Epithelial cell of prostate (primary cell): ENCODE data around the gene LRBA.
A peak's percentile ranks its signal among the peaks of the same experiment; 100 is the strongest.
"Not testable (repeated sequence)": the region's sequence is repeated elsewhere in the genome, so short reads cannot be mapped to it uniquely, and the experiment has no call there.

Experiments
- DNase-seq: peaks from one replicate; pipeline ENCODE4 v3.0.0-alpha.2; 2011; ENCODE audit warnings: low read depth, low spot score
- H3K27ac ChIP-seq: fragments of 450-650 bp; 2 replicates; pipeline ENCODE4 v1.5.1; 2017; ENCODE audit warnings: mild to moderate bottlenecking

LRBA gene

DNA sequence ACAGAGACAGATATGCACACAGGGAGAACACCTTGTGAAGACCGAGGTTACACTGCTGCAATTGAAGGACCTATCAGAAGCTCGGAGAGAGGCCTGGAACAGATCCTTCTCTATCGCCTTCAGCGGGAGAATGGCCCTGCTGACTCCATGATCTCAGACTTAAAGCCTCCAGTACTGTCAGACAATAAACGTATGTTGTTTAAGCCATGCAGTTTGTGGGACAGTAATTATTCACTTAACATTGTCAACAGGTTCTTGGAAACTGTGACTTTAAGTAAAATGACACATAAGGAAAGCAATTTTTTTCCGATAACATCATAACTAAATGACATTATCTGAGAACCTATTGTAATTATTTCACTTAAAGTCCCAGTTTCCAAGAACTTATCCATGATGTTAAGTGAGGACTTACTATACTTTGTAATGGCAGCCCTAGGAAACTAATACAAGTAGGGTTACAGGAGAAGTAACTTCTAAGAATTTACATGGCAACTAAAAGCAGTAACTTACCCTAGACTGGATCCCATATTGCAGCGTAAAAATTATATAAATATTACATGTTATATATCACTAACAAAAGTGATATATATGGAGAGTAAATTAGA is 613.9 kb downstream of the LRBA start:
- H3K27ac ChIP-seq: no peak overlapping the region
- DNase-seq: no peak

DNA sequence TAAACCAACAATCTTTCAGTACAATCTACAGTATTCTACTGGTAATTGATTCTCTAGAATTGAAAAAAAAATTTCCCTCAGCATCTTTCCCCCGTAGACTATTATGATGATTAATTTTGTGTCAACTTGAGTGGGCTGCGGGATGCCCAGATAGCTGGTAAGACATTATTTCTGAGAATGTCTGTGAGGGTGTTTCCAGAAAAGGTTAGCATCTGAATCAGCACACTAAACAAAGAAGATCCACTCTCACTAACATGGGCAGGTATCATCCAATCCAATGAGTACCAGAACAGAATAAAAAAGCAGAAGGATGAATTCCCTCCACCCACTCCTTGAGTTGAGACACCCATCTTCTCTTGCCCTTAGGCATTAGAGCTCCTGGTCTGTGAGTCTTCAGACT is 619.2 kb downstream of the LRBA start:
- no peak overlapping the region for H3K27ac ChIP-seq
- no peak for DNase-seq

DNA sequence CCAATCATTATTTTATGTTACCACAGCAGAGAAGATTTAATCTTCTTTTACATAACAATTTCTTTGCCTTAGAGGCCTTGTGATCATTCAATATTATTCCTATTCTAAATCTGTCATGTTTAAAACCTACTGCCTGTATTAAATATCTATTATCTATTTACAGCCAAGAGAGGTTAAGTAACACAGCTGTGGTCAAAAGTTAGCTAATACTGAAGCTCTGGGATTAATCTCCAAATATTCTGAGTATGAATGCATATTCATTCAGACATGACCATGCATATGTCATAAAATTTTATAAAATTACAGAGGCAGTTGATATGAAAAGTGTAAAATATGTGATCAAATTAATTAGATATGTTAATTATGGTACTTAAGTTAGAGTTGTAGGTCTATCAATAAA is 621.0 kb downstream of the LRBA start:
- H3K27ac ChIP-seq: no peak overlapping the region

DNA sequence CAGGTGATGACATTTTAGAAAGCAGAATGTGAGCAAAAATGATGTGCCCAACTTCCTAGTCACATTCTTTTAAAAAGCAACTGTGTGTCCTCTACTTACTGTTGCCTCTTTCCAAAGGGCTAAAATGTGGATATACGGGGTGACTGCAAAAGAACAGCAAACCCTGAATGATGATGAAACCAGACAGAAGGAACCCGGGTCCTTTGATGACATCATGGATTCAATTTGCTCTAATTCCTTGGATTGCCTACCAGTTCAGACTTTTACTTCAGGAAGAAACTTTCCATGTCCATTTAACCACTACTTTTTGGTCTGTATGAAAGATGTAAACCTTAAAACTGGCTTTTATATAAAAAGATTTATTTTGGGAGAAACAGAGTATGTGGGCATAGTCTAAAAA is 624.0 kb downstream of the LRBA start:
- no peak for DNase-seq
- H3K27ac ChIP-seq: no peak overlapping the region

More for the DNA sequence above, 621.0 kb downstream of the LRBA start:
- no peak for DNase-seq

DNA sequence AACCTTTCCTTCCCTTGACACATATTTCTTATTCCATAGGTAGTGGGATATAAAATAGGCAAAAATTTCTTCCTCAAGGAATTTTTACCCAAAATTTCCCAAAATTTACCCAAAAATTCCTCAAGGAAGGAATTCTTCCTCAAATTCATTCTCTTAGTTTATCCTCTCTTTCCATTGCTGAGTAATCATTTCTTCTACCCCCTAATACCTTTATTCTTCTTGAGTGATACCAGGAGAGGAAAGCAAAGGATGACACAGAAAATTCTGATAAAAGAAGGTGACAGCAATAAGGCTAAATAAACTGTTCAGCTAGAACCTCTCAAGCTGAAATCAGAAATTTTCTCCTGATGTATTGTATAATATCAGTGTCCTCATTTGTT is 624.6 kb downstream of the LRBA start:
- no peak for DNase-seq
- no peak overlapping the region for H3K27ac ChIP-seq

DNA sequence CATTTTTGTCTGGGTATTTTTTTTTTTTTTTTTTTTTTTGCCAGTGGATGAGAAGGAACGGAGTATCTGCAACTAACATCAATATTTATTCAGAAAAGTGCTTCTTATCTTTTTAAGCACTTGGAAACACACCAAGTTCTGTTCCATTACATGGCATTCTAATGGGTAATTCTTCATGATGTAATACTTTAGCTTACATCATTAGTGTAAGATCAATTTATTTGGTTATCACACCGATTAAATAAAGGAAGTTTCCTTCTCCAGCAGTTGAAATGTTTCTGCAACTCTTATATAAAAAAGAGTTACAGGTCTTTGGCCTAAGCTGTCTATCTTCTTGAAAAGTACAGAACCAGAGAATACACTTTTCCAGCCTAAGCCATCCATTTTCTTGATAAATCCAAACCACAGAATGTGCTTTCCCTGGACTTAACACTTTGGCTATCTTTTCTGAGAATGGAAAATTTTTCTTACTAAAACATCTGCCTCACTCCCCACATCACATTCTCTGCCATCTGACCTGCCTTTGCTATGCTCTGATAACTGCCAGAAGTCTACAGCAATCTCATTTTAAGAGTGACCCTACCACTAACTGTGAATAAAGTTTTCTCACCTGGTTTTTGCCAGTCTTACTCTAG is 625.1 kb downstream of the LRBA start:
- no peak for DNase-seq
- no peak overlapping the region for H3K27ac ChIP-seq

DNA sequence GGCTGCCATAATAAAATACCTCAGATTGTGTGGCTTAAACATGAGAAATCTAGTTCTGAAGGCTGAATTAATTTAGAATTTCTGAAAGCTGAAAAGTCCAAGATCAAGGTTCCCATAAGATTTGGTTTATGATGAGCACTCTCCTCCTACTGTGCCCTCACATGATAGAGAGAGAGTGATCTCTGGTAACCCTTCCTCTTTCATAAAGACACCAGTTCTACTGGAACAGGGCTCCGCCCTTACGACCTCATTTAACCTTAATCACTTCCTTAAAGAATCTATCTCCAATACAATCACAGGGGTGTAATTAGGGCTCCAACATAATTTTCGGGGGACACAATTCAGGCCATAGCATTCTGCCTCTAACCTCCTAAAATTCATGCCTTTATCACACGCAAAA is 627.1 kb downstream of the LRBA start:
- no peak overlapping the region for H3K27ac ChIP-seq
- DNase-seq: no peak

DNA sequence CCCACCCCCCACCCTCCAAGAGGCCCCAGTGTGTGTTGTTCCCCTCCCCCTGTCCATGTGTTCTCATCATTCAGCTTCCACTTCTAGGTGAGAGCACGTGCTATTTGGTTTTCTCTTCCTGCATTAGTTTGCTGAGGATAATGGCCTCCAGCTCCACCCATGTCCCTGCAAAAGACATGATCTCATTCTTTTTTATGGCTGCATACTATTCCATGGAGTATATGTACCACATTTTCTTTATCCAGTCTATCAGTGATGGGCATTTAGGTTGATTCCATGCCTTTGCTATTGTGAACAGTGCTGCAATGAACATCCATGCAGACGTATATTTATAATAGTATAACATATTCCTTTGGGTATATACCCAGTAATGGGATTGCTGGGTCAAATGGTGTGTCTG is 628.7 kb downstream of the LRBA start:
- not testable (repeated sequence) for H3K27ac ChIP-seq, DNase-seq

DNA sequence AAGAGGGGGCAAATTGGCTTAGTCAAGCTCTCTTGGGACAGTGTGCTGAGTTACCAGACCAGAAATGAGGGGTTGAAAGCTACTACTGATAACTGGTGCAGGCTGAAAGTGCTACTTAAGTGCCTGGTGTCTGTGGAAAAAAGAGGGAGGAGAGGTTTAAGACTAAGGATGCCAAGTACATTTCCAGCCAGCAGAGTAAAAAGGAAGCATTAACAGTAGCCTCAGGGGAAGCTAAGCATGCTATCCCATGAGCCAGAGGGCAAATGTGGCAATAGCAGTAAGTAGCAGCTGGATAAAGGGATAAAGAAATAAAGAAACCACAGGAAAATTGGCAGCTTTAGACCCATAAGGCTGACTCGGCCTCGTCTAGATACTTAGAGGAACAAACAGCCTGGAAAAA is 629.5 kb downstream of the LRBA start:
- no peak overlapping the region for H3K27ac ChIP-seq
- DNase-seq: no peak

DNA sequence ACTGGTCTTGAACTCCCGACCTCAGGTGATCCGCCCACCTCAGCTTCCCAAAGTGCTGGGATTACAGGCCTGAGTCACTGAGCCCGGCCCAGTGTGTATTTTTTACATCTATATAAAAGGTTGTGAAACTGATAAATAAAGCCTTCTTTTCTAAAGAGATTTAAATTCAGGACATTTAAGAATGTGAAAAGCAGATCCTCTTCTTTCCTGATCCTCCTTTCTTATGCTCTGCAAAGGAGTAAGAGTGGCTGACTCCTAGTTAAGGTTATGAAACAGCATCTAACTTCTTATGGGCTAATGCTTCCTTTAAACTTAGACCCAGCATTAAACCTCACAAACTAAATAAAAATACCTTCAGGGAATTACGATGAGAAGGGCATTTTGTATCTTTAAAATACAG is 630.8 kb downstream of the LRBA start:
- DNase-seq: no peak
- H3K27ac ChIP-seq: no peak overlapping the region

DNA sequence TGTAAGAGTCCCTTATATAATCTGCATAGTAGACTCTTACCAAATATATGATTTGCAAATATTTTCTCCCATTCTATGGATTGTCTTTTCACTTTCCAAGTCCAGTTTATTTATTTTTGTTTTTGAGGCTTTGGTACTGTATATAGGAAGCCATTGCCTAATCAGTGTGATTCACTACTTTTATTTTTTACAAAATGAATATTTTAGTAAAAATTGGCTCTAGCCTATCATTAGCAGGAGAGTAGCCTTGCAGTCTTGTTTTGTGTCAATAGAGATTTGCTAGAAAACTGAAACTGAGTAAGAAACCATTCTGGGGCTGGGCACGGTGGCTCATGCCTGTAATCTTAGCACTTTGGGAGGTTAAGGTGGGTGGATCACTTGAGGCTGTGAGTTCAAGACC is 633.1 kb downstream of the LRBA start:
- no peak overlapping the region for H3K27ac ChIP-seq
- DNase-seq: no peak

DNA sequence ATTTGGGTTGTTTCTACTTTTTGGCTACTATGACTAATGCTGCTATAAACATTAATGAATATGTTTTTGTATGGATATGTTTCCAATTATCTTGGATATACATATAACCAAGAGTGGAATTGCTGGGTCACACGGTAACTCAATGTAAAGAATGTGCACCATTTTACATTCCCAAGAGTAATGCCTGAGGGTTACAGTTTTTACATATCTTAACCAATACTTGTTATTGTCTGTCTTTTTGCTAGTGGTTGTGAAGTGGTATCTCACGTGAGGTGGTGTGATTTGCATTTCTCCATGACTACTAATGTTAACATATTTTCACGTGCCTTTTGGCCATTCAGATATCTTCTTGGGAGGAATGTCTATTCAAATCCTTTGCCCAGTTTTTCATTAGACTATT is 633.5 kb downstream of the LRBA start:
- no peak overlapping the region for H3K27ac ChIP-seq
- DNase-seq: no peak

DNA sequence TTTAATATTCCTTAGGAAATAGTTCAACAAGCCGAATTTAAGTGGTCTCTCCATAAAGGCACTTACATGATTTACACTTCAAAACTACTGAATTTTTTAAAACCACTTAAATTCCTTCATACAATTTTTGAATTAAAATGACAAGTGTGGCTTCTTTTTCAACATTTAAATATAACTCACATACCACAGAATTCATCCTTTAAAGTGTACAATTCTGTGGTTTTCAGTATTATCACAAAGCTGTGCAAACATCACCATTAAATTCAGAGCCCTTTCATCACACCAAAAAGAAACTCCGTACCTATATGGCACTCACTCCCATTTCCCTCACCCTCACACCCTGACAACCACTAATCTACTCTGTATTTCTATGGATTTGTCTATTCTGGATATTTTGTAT is 634.0 kb downstream of the LRBA start:
- DNase-seq: no peak

DNA sequence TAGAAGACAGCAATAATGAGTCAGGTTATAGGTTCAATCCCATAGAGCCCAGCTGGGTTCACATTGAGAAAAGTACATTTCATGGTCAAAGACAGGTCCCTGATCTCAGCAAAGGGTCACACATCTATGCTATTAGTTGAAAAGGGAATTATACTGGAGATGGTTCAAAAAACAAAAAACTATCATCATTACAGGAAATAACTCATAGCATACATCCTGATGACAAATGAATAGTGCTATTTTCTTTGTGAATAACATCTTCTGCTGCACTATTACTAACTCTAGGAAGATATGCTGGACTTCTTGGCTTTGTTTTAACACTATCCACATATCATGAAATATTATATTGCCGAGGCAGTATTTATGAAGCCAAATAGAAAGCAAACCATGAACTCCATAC is 635.6 kb downstream of the LRBA start:
- no peak for DNase-seq
- H3K27ac ChIP-seq: peak overlapping the region; percentile 10

More for the DNA sequence above, 634.0 kb downstream of the LRBA start:
- H3K27ac ChIP-seq: no peak overlapping the region

DNA sequence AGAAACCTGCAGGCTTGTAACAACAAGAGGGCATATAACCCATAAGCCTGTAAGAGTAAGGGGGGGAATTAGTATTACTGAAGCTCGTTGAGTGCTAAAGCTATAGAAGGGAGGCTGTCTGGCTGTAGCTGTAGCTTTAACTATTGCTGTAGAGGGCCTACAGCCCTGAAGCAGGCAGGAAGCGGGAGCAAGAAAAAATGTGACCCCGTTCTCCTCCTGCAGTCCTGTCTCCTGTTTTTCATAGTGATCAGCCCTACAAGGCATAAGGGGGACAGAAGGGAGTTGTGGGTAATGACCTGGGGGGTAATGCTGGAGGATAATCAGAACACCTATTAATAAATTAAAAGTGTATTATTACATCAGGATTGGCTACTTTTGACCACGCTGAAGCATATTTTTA is 640.1 kb downstream of the LRBA start:
- DNase-seq: no peak

DNA sequence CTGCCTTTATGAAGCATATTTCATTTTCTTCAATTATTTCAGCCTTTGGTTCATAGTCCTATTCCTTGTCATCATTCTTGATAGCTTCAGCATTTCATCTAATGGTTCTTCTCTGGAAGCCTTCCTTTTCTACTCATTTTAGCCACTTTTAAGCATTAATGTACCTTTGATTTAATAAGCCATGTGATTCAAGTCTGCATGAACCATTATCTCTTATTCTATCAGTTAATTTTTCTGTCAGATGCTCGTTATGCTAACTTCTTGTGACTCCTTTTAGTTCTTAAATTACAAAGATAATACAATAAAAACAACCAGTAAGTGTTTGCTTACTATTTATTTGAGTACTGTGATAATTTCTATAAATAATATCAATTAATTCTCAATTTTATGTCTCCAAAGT is 643.2 kb downstream of the LRBA start:
- DNase-seq: no peak
- no peak overlapping the region for H3K27ac ChIP-seq

More for the DNA sequence above, 640.1 kb downstream of the LRBA start:
- H3K27ac ChIP-seq: no peak overlapping the region

DNA sequence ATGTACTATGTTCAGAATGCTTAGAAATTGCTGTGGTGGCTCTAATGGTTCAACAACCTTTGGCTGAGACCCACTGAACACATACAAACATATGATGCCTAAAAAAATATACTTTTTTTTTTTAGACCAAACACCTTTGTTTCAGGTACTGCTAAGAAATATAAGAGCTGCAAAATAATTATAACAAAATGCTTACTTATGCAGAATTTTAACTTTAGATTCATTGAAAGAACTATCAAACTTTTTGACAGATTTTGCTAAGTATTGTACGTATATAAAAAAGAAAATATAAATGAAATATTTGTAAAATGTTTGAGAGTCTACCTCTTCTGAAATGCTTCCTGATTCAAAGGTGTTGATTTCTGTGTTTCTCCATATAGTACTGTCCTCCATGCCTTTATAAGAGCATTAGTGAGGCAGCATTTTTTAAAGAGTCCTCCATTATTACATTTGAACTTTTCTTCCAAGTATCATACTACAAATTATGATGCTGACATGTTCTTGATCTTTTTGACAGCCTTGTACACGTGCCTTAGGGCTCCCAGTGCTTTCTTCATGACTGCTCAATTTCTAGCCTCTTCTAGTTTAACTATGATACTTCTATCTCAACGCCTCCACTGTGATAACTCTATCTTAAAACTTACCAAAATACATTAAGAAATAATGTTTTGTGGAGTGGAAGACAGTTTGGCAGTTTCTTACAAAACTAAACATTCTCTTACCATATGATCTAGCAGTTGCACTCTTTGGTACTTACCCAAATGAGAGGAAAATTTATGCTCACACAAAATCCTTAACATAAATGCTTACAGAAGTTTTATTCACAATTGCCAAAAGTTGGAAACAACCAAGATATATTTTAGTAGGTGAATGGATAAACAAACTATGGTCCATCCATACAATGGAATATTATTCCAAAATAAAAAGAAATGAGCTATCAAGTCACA is 645.4 kb downstream of the LRBA start:
- DNase-seq: no peak
- no peak overlapping the region for H3K27ac ChIP-seq

DNA sequence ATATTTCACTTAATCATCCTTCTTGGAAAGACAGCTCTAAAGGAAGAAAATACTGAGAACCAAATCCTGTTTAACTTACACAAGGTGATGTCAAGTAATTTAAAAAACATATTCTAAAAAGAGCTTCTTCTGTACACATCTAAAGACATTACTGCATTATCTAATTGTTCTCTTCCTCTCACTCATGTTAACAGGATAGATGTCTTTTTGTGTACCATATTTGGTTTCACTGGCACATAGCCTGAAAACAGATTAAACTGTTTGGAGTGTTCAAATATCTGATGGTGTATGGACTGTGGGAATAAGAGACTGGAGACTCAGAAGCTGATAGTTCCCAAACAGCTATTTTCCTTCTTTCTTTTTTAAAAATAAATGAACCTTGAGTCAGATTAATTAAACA is 646.4 kb downstream of the LRBA start:
- no peak for DNase-seq

DNA sequence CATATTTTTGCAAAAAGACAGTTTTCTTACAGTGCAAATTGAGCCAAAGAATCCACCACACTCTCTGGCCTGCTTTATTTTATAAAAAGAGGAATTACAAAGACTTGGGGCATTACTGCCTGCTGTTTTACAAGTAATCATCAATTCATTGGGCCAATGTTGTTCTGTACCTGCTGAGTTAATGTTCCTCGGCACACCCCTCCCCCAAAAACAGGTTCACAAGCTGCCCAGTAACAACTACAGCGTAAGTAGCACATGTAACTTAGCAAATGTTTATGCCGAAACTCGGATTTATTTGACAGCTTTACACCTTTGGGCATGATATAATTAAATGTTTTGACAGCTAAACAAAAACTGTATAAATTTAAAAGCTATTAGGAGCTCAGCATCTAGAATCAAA is 647.8 kb downstream of the LRBA start:
- no peak for DNase-seq
- no peak overlapping the region for H3K27ac ChIP-seq

More for the DNA sequence above, 646.4 kb downstream of the LRBA start:
- H3K27ac ChIP-seq: no peak overlapping the region

DNA sequence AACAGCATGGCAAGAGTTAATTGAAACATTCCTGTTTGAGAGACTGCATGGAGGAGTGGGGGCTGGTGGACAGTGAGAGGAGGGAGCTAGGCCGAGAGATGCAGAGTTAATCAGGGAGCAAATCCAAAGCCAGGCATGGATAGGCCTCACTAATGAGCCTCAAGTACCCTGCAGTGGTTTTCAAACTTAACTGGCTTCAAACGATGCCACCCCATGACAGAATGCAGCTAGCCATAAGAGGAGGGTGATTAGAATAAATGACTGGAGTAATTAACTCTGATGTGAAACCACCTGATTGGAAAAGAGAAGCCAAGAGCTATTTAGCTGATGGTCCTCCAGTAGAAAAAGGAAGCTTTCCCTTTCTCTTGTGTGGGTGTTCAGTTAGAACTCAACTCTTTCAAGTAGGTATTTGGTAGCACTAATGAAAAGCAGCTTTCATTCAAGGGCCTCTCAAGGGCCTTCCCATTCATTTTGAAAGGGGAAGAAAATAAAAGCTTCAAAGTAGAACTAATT is 648.5 kb downstream of the LRBA start:
- DNase-seq: no peak
- H3K27ac ChIP-seq: no peak overlapping the region
